Smooth muscle cell (in vitro differentiated cells): ENCODE measurements around the gene TNF. TPM values are rescaled to one million over a fixed set of nuclear protein-coding genes. Genes with fewer than 3 reads are reported as not detected.
A peak's percentile ranks its signal among the peaks of the same experiment; 100 is the strongest.
"Not testable (repeated sequence)": the region's sequence is repeated elsewhere in the genome, so short reads cannot be mapped to it uniquely, and the experiment has no call there.

Source experiments
- DNase-seq: peaks from one replicate; lab custom pipeline; 2025; ENCODE audit not compliant: unreplicated experiment; lab: John Stamatoyannopoulos, UW
- H2AFZ ChIP-seq: fragments of 200-600 bp; sonication (generic); 2 replicates; pipeline ENCODE4 v1.6.0; 2016; ENCODE audit warnings: antibody characterized with exemption, low read depth, mild to moderate bottlenecking
- H3F3A ChIP-seq: fragments of 200-600 bp; sonication (generic); 2 replicates; pipeline ENCODE4 v1.6.0; 2017; ENCODE audit warnings: antibody characterized with exemption, low read depth
- H3K27ac ChIP-seq: fragments of 200-600 bp; sonication (generic); 2 replicates; pipeline ENCODE4 v1.5.1; 2016; ENCODE audit warnings: low read depth, mild to moderate bottlenecking
- H3K27me3 ChIP-seq: fragments of 200-600 bp; sonication (generic); 2 replicates; pipeline ENCODE4 v1.6.1; 2016; ENCODE audit warnings: low read depth, mild to moderate bottlenecking
- H3K36me3 ChIP-seq: fragments of 200-600 bp; sonication (generic); 2 replicates; pipeline ENCODE4 v1.5.1; 2016; ENCODE audit warnings: low read depth
- H3K4me1 ChIP-seq: fragments of 200-600 bp; sonication (generic); 2 replicates; pipeline ENCODE4 v1.5.1; 2016; ENCODE audit warnings: low read depth
- H3K4me2 ChIP-seq: fragments of 200-600 bp; sonication (generic); 2 replicates; pipeline ENCODE4 v1.6.0; 2016; ENCODE audit warnings: mild to moderate bottlenecking
- H3K4me3 ChIP-seq: fragments of 200-600 bp; sonication (generic); 2 replicates; pipeline ENCODE4 v1.5.1; 2016; ENCODE audit warnings: mild to moderate bottlenecking
- H3K79me2 ChIP-seq: fragments of 200-600 bp; sonication (generic); 2 replicates; pipeline ENCODE4 v1.6.0; 2016; ENCODE audit warnings: low read depth, mild to moderate bottlenecking
- H3K9ac ChIP-seq: fragments of 200-600 bp; sonication (generic); 2 replicates; pipeline ENCODE4 v1.6.0; 2016; ENCODE audit warnings: low read depth
- H3K9me3 ChIP-seq: fragments of 200-600 bp; sonication (generic); replicated peaks from 2 replicates; pipeline ENCODE4 v1.5.1; 2016; ENCODE audit warnings: low read depth
- H4K20me1 ChIP-seq: fragments of 200-600 bp; sonication (generic); 2 replicates; pipeline ENCODE4 v1.6.0; 2016; ENCODE audit warnings: low read depth
- WGBS: methylation state at CpG from one replicate; pipeline ENCODE4 v1.1.7; 2016; ENCODE audit warnings: low lambda C conversion rate; 5-methylcytosine and 5-hydroxymethylcytosine counted together
- polyA plus RNA-seq: library from polyadenylated mRNA; unstranded; fragments of >200 nt; fragmentation: Nextera tagmentation; extraction: Ambion mirVana; gene quantifications from 2 replicates; pipeline ENCODE4 v1.2.1, GENCODE V29; 2016
- total RNA-seq: library from RNA; depleted of rRNA; stranded (reverse); fragments of >200 nt; gene quantifications from 2 replicates; pipeline ENCODE4 v1.2.3, GENCODE V29; 2014
- TF ChIP-seq, protein P1 (sequence below): fragments of 200-600 bp; sonication (generic); IDR thresholded peaks from 2 replicates; pipeline ENCODE4 v1.5.1; 2017; ENCODE audit warnings: borderline replicate concordance, mild to moderate bottlenecking, antibody characterized with exemption; ENCODE audit not compliant: insufficient read depth, poor library complexity, severe bottlenecking

The TNF gene
- total and polyA plus RNA-seq, 2 experiments from 2014 or later = 0.94 to 1.5 TPM

DNA sequence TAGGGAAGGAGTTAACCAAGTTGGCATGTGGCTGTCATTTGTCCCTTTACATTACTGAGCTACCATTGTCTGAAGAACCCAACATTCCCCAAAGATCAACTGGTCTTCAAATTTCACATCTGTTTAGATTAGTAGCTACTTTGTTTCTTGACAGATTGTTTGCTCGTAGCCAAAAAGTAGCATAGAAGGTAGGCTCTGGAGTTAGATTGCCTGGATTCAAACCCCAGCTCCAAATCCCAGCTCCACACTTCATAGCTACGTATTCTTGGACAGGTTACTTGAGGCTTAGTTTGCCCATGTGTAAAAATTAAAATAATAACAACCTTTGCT, 26.9 kb upstream of the TNF start:
- H3K79me2 ChIP-seq = peaks cover 32% of the 10 kb centered on the region
- H3K27ac ChIP-seq = peak overlapping the region; percentile 79
- H3F3A ChIP-seq = peaks cover 5% of the 10 kb centered on the region
- no peaks in the 10 kb centered on the region for H3K27me3 ChIP-seq
- H4K20me1 ChIP-seq = no peaks in the 10 kb centered on the region
- peak overlapping the region; percentile 91 for H3K4me2 ChIP-seq
- no peak overlapping the region for H2AFZ ChIP-seq
- H3K4me1 ChIP-seq = peaks cover 12% of the 10 kb centered on the region
- peak overlapping the region; percentile 85 for H3K9ac ChIP-seq
- WGBS = 95% methylated on average over 2 of the region's 2 CpGs
- H3K9me3 ChIP-seq = no peaks in the 10 kb centered on the region
- no peaks in the 10 kb centered on the region for H3K36me3 ChIP-seq
- peak overlapping the region; percentile 74 for H3K4me3 ChIP-seq
- TF ChIP-seq, protein P1, sequence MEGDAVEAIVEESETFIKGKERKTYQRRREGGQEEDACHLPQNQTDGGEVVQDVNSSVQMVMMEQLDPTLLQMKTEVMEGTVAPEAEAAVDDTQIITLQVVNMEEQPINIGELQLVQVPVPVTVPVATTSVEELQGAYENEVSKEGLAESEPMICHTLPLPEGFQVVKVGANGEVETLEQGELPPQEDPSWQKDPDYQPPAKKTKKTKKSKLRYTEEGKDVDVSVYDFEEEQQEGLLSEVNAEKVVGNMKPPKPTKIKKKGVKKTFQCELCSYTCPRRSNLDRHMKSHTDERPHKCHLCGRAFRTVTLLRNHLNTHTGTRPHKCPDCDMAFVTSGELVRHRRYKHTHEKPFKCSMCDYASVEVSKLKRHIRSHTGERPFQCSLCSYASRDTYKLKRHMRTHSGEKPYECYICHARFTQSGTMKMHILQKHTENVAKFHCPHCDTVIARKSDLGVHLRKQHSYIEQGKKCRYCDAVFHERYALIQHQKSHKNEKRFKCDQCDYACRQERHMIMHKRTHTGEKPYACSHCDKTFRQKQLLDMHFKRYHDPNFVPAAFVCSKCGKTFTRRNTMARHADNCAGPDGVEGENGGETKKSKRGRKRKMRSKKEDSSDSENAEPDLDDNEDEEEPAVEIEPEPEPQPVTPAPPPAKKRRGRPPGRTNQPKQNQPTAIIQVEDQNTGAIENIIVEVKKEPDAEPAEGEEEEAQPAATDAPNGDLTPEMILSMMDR = no peak
- no peak for DNase-seq

DNA sequence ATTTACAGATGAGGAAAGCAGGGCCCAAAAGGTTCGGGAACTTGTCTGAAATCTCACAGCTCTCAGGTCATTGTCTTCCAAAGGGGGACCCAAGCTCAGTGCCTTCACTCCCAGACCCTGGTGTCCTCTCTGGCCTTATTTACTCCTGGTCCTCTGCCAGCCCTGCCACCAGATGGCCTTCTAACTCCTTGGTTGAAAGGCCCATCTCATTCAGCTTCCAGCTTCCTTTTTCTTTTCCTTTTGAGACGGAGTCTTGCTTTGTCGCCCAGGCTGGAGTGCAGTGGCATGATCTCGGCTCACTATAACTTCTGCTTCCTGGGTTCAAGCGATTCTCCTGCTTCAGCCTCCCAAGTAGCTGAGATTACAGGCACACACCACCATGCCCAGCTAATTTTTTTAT, 24.0 kb upstream of the TNF start:
- H3K9me3 ChIP-seq, H4K20me1 ChIP-seq, H3F3A ChIP-seq, H3K9ac ChIP-seq, H3K36me3 ChIP-seq, H3K4me2 ChIP-seq, H3K27ac ChIP-seq, H3K4me3 ChIP-seq, DNase-seq, H2AFZ ChIP-seq, H3K27me3 ChIP-seq: not testable (repeated sequence)
- Histone ChIP-seq H3K79me2 (peaks cover 45% of the 10 kb centered on the region), H3K4me1 (peaks cover 12% of the 10 kb centered on the region)
- WGBS = 57% methylated on average over 5 of the region's 5 CpGs
- TF ChIP-seq, protein P1 = peak; percentile 56

DNA sequence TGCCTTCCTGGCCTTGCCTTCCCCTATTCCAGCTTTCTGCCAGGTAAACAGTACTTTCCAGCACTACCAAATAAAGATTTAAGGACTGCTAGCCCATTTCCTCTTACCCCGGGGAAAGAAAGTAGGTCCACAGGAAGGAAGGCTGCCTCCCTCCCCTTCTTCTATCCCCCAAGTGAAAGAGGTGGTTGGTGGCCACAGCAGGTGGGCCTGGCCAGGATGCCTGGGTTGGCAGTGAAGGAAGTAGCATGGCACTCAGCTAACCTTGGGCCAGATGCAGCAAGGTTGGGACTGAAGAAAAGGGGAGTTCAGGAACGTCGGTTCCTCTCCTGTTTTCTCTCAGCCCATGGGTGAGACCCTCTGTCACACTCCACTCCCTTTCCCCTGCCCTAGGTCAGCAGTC, 19.1 kb upstream of the TNF start:
- Histone ChIP-seq H4K20me1 (no peaks in the 10 kb centered on the region), H3K4me2 (no peak overlapping the region), H3K27ac (no peak overlapping the region), H3K4me1 (peaks cover 6% of the 10 kb centered on the region), H3K27me3 (no peaks in the 10 kb centered on the region), H3K9ac (no peak overlapping the region), H3K79me2 (peaks cover 28% of the 10 kb centered on the region), H3K9me3 (no peaks in the 10 kb centered on the region), H2AFZ (no peak overlapping the region), H3K4me3 (no peak overlapping the region), H3F3A (peaks cover 15% of the 10 kb centered on the region), H3K36me3 (no peaks in the 10 kb centered on the region)
- TF ChIP-seq, protein P1 = no peak
- no peak for DNase-seq
- WGBS = 98% methylated on average over 3 of the region's 3 CpGs

DNA sequence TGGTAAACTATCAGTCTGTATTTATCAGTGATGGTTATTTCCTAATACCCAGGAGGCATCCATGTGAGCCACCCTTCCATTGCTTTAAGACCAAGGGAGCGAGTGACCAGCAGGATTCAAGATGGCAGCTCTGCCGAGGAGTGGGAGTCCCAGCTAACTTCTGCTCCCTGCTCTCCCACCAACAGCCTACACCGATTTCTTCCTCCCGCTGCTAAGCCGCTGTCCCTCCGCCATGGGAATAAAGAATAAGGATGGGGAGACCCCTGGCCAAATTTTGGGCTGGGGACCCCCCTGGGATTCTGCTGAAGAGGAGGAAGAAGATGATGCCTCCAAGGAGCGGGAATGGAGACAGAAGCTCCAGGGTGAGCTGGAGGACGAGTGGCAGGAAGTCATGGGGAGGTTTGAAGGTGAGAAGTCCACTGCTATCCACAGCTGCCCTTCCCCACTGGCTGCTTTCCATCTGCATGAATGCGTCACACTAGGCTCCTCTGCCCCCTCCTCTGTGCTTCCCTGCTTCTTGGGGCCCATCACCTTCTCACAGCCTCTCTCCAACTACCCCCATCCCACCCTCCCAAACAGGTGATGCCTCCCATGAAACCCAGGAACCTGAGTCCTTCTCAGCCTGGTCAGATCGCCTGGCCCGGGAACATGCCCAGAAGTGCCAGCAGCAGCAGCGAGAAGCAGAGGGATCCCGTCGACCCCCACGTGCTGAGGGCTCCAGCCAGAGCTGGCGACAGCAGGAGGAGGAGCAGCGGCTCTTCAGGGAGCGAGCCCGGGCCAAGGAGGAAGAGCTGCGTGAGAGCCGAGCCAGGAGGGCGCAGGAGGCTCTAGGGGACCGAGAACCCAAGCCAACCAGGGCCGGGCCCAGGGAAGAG, 17.7 kb upstream of the TNF start:
- no peak for DNase-seq
- H3K4me1 ChIP-seq = peaks cover 6% of the 10 kb centered on the region
- peaks cover 16% of the 10 kb centered on the region for H3K79me2 ChIP-seq
- no peaks in the 10 kb centered on the region for H4K20me1 ChIP-seq
- WGBS = 87% methylated on average over 24 of the region's 24 CpGs
- H3F3A ChIP-seq = peaks cover 16% of the 10 kb centered on the region
- H3K36me3 ChIP-seq = no peaks in the 10 kb centered on the region
- H3K4me2 ChIP-seq = no peak overlapping the region
- TF ChIP-seq, protein P1 = no peak
- H3K9me3 ChIP-seq = no peaks in the 10 kb centered on the region
- H3K27me3 ChIP-seq = no peaks in the 10 kb centered on the region
- H3K9ac ChIP-seq = no peak overlapping the region
- no peak overlapping the region for H2AFZ ChIP-seq
- peak overlapping the region; percentile 89 for H3K27ac ChIP-seq
- H3K4me3 ChIP-seq = no peak overlapping the region
